Activated CD8-positive, alpha-beta memory T cell treated with anti-CD3 and anti-CD28 coated beads, Interleukin-2, amount 50 U/mL, for 4 hours (primary cell): ENCODE results near the gene MARCHF3.

ENCODE experiments used
- DNase-seq: peaks from one replicate; pipeline ENCODE4 v3.0.0-alpha.2; 2020

MARCHF3 gene

DNA sequence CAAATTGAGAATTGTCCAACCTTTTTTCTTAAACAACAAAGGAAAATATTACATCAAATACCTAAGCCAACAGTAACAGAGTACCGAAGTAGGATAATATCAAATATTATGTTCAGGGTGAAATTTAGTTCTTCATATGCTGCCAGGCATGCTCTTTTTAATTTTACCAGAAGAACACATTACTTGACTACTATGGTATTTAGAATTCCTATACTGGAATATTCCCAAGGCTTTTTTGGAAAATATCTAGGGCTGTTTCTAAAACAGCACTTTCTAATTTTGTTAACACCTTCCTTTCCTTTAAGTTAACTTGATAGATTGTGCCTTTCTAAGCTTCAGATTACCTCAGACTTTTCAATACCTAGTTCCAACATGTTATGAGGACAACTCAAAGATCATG lies 48.7 kb downstream of the MARCHF3 start:
- no peak for DNase-seq

DNA sequence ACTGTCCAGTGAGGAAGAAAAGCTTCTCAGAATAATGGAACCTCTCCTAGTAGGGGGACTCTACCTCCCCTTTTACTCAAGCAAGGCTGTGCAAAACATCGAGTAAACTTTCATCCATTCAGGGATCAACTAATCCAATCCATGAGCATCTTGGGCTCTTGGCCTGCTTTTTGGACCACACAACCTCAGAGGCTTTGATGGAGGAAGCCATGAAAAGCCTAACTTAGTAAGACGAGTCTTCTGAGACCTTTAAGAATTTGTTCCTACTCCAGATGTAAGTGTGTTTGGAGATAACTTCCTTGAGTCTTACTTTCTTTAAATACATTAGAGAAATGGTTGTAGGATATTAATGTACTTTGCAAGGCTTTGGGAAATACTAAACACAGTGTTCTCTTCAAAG lies 49.1 kb downstream of the MARCHF3 start:
- no peak for DNase-seq

- no peak for DNase-seq
Observed at GRCh38 chr5:126978258-126978657, 52.1 kb downstream of the MARCHF3 start.

DNA sequence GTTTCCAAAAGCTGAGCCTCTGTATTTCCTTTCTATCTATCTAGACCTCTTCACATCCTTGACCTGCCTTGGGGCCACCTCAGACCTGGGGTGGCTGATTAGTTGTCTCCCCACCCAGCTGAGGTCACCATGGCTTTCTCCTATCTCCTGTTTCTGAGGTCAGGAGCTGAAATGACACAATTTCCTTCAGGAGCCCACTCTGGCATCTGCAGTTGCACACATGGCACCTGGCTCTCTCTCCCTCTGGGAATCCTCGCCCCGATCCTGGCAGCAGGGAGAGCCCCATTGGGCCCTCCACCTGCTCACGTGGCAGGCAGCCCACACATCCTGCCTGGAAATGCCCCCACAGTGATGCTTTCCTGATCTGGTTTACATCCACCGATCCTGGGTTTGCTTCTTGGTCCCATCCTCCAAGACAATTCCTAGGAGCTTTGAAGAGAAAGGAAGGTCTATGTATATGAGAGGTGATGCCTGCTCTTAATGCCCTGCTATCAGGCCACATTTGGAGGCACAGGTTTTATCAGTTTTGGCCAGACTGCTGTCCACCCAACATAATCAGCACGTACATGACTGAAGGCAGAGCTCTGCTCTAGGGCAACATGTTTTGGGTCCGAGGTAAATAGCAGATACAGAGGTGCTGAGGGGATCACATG lies 53.7 kb downstream of the MARCHF3 start:
- DNase-seq = no peak

DNA sequence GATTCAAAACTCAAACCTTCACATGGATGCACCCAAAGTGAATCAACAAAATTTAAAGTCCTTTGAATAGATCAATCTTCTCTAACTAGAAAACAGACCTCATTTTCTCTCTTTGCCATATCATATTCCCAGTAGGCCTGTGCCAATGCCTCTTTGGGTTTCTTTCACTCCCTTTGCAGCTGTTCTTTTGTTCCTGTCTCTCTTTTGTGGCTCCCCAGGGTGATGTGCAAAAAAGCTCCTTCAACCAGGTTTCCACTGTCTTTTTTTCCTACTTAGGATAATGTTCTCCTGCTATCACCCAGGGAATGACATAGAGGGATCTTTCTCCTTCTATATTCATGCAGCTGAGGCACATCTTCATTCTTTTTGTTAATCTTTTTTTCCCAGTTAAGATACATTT lies 54.6 kb downstream of the MARCHF3 start:
- DNase-seq = no peak

- no peak for DNase-seq
Observed at GRCh38 chr5:126973193-126973592, 57.2 kb downstream of the MARCHF3 start.

DNA sequence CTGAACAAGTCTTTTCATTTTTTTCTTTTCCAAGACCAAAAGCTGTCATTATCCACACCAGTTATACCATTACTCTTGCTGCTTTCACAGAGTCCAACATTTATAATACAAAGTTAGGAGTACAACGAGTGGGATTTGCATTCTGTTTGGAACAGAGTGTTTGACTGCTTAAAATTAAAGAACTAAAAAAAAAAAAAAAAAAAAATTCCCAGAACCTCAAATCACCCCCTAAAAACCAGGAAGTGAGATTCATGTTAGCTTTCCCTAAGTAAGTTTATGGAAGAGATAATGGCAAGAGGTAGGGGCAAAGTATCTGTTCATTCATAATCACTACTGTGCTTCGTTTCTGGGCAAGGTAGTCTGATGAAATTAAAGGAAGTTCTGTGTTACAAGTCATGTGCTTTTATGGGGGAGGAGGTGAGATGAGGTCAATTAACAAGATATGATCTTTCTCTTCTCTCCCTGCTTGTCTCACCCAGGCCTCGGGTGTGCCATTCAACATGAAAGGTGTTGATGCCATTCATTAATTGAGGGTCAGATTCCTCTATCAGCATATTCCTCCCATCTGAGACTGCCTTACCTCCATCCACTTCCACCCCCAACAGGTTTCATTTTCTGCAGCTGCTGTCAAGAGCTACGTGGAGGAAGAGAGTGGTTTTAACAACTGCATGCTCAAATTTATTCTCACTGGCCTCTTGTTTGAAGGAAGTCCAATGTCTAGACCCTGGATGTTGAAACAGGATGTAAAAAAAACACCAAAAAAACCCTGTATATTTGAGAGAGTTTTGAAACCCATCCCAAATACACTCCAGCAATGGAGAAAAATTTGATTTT lies 58.1 kb downstream of the MARCHF3 start:
- DNase-seq = no peak

- no peak for DNase-seq
Observed at GRCh38 chr5:126971455-126972031, 58.8 kb downstream of the MARCHF3 start.

- no peak for DNase-seq
Observed at GRCh38 chr5:126970517-126971017, 59.8 kb downstream of the MARCHF3 start.

GRCh38 chr5:126969548-126969947 lies 60.8 kb downstream of the MARCHF3 start:
- no peak for DNase-seq

DNA sequence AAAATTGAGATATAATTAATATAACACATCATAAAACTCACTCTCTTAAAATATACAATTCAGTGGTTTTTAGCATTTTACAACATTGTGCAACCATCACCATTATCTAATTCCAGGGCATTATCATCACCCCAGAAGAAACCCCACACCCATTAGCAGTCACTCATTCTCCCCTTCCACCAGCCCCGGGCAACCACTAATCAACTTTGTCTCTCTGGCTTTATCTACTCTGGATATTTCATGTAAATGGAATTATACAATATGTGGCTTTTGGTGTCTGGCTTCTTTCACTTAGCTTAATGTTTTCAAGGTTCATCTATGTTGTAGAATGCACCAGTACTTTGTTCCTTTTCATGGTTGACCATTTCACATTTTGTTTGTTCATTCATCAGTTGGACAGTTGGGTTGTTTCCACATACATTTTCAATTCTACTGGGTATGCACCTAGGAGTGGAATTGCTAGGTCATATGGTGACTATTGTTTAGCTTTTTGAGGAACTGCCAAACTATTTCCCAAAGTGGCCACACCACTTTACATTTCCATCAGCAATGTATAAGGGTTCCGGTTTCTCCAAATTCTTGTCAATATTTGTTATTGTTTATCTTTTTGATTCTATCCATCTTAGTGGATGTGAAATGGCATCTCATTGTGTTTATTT lies 62.4 kb downstream of the MARCHF3 start:
- DNase-seq = no peak

DNA sequence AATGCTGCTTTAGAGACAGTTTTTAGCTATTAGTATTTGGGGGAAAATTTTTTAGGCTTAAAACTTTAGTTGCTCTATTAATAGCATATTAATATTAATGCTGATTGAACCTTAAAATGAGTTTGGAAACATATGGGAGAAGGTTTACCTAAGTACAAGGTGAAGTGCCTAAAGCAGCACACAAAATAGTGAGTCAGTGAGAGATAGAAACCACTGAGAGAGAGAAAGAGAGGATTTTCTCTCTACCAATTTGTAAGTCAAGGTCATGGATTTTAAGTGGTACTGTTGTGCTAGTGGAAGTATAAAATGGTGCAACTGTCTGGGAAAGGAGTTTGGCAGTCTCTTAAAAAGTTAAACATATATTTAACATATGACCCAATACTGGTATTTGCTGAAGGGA lies 64.9 kb downstream of the MARCHF3 start:
- DNase-seq = no peak

GRCh38 chr5:126965061-126965475 lies 65.3 kb downstream of the MARCHF3 start:
- DNase-seq = no peak

GRCh38 chr5:126963822-126964375 lies 66.5 kb downstream of the MARCHF3 start:
- DNase-seq = no peak

GRCh38 chr5:126961702-126962101 lies 68.7 kb downstream of the MARCHF3 start:
- no peak for DNase-seq

GRCh38 chr5:126961128-126961527 lies 69.2 kb downstream of the MARCHF3 start:
- no peak for DNase-seq

- DNase-seq = no peak
Observed at GRCh38 chr5:126959188-126959587, 71.2 kb downstream of the MARCHF3 start.

DNA sequence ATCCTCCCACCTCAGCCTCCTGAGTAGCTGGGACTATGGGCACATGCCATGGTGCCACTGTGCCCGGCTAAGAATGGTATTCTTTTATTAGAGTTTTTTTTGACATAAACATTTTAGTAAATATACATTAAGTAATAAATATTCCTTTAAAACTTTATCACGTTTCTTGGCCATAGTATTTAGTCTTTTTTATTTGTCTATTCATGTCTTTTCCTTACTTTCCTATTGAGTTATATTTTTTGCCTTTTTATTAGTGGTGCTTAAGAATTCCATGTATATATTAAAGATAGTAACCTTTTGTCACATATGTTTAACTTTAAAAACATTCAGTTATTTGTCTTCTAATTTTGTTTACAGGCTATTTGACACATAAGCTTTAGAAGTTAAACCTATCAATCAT lies 73.4 kb downstream of the MARCHF3 start:
- no peak for DNase-seq

DNA sequence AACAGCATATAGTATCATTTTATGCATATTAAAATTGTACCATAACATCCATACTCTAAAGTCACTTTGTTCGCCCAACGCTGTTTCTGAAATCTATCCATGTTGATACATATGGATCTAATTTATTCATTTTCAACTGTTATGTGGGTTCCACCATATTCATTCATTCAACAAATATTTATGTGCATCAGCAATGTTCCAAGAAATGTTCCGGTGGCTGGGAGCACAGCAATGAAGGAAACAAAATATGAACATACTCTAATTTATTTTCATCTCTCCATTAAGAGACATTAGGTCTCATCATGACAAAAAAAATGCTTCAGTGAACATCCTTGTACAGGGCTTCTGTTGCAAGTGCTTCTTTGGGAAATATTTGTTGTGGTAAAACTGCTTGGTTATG lies 75.4 kb downstream of the MARCHF3 start:
- no peak for DNase-seq

DNA sequence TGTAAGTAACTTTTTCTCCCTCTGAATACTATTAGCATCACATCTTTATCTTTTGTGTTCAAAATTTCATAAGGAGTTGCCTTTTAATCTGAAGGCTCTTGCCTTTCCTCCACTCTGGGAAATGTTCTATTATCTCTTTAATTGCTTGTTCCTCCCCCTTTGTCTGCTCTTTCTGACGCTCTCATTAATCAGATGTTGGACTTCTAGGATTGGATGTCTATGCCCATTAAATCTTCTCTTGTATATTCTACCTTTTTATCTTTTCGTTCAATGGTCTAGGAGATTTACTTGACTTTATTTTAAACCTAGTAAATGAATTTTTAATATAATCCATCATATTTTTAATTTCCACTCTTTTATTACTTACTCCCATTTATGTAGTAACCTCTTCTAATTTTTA lies 76.7 kb downstream of the MARCHF3 start:
- DNase-seq = no peak

GRCh38 chr5:126949475-126949874 lies 80.9 kb downstream of the MARCHF3 start:
- DNase-seq = no peak

DNA sequence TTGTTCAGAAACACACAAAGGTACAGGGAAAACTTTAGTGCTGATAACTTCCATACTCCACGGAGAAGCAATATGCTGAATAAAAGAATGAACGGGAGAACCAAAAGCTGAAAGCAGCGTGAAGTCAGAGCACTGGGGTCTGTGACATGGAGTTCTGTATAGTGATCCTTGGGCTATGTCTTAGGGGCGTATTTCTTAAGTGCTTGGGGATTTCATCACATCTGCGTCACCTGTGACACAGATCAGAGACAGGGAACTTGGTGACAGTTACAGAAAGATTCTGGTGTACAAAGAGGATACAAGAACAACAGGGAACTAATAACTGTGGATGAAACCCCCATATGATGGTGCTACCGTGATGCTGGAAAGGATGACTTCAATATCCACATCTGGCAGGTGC lies 81.9 kb downstream of the MARCHF3 start:
- DNase-seq = no peak

DNA sequence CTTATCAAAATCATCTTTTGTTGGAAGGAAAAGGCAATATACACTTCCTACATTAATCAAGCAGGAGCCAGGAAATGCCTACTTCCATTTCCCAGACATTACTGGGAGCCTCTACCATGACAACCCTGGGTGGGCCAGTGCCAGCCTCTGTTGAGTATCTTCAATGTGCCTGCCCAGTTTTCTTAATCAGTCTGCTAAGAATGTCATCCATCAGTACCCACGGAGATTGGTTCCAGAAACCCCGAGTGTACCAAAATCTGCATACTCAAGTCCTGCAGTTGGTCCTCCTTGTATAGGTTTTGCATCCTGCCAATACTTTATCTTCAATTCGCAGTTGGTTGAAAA lies 82.4 kb downstream of the MARCHF3 start:
- DNase-seq = no peak
